Prostate gland (tissue), 2 donors: ENCODE measurements around the gene ZC3H18. TPM values are rescaled to one million over a fixed set of nuclear protein-coding genes. Genes with fewer than 3 reads are reported as not detected.

ENCODE experiments used
- DNase-seq: peaks from one replicate; pipeline ENCODE4 v3.0.0-alpha.2; 2019; ENCODE audit warnings: low spot score
- H3K27ac ChIP-seq, 2 donors: fragments of 200-600 bp; sonication (generic); 2 replicates each; pipeline ENCODE4 v1.5.1; 2017 to 2019
- H3K27me3 ChIP-seq: fragments of 200-600 bp; sonication (generic); replicated peaks from 2 replicates; pipeline ENCODE4 v1.5.1; 2019; ENCODE audit not compliant: insufficient read depth
- H3K36me3 ChIP-seq, 2 donors: fragments of 200-600 bp; sonication (generic); 1 replicate in 1 of 2; 2 replicates in 1 of 2; pipeline versions ENCODE4 v1.5.1 to v1.8.1; 2017 to 2019
- H3K4me1 ChIP-seq: fragments of 200-600 bp; sonication (generic); replicated peaks from 2 replicates; pipeline ENCODE4 v1.5.1; 2019
- H3K4me3 ChIP-seq, 2 donors: fragments of 200-600 bp; sonication (generic); 2 replicates each; pipeline ENCODE4 v1.5.1; 2017 to 2019
- H3K9me3 ChIP-seq: fragments of 200-600 bp; sonication (generic); 2 replicates; pipeline ENCODE4 v1.5.1; 2017
- CTCF ChIP-seq, 4 experiments: fragments of 200-600 bp in 2 of 4; fragments of 450-650 bp in 2 of 4; sonication (generic) in 2 of 4; IDR thresholded peaks; 1 replicate in 3 of 4; 2 replicates in 1 of 4; pipeline ENCODE4 v1.5.1; 2016 to 2019; ENCODE audit warnings: antibody characterized with exemption in 4 of 4, mild to moderate bottlenecking in 2 of 4, moderate library complexity in 2 of 4
- POLR2A ChIP-seq: fragments of 450-650 bp; IDR thresholded peaks from one replicate; pipeline ENCODE4 v1.6.1; 2016; ENCODE audit warnings: antibody characterized with exemption, mild to moderate bottlenecking
- POLR2AphosphoS5 ChIP-seq: sonication (generic); formaldehyde crosslinking; IDR thresholded peaks from one replicate; pipeline ENCODE4 v1.6.1; 2017; ENCODE audit warnings: antibody characterized with exemption
- WGBS: methylation state at CpG from one replicate; pipeline ENCODE4 v1.1.5; 2018; 5-methylcytosine and 5-hydroxymethylcytosine counted together
- intact Hi-C: fragments of 100-400 bp; cut with DNase I; formaldehyde crosslinking; loops from one replicate; pipeline ENCODE4 v1.14.2; 2022
- total RNA-seq, 2 donors: library from RNA; depleted of rRNA; stranded (reverse); fragments of >200 nt; gene quantifications; one replicate each; pipeline ENCODE4 v1.1.0, GENCODE V29; 2016

Gene ZC3H18
- total RNA-seq, 2 donors from 2014 or later: 26.7 to 50.7 TPM

GRCh38 chr16:88640039-88640495 is 69.9 kb downstream of the ZC3H18 start:
- TF ChIP-seq POLR2A (no peak), CTCF (IDR thresholded peaks at IDR 0.05) (no peak), POLR2AphosphoS5 (no peak)
- 48% methylated on average over 13 of the region's 13 CpGs for WGBS
- H3K9me3 ChIP-seq: no peaks in the 10 kb centered on the region
- H3K4me3 ChIP-seq: no peak overlapping the region
- no peaks in the 10 kb centered on the region for H3K36me3 ChIP-seq
- peaks cover 17% of the 10 kb centered on the region for H3K27me3 ChIP-seq
- H3K4me1 ChIP-seq: no peaks in the 10 kb centered on the region
- no peak overlapping the region for H3K27ac ChIP-seq
- intact Hi-C loops: no loop called here
- no peak for DNase-seq

GRCh38 chr16:88640498-88641247 is 70.5 kb downstream of the ZC3H18 start:
- Histone ChIP-seq H3K4me3 (no peak overlapping the region), H3K27ac (no peak overlapping the region), H3K27me3 (peaks cover 17% of the 10 kb centered on the region), H3K36me3 (no peaks in the 10 kb centered on the region), H3K4me1 (no peaks in the 10 kb centered on the region), H3K9me3 (no peaks in the 10 kb centered on the region)
- WGBS: 61% methylated on average over 15 of the region's 17 CpGs
- no peak for DNase-seq
- intact Hi-C loops: no loop called here
- TF ChIP-seq CTCF (IDR thresholded peaks at IDR 0.05) (no peak), POLR2A (no peak), POLR2AphosphoS5 (no peak)

DNA sequence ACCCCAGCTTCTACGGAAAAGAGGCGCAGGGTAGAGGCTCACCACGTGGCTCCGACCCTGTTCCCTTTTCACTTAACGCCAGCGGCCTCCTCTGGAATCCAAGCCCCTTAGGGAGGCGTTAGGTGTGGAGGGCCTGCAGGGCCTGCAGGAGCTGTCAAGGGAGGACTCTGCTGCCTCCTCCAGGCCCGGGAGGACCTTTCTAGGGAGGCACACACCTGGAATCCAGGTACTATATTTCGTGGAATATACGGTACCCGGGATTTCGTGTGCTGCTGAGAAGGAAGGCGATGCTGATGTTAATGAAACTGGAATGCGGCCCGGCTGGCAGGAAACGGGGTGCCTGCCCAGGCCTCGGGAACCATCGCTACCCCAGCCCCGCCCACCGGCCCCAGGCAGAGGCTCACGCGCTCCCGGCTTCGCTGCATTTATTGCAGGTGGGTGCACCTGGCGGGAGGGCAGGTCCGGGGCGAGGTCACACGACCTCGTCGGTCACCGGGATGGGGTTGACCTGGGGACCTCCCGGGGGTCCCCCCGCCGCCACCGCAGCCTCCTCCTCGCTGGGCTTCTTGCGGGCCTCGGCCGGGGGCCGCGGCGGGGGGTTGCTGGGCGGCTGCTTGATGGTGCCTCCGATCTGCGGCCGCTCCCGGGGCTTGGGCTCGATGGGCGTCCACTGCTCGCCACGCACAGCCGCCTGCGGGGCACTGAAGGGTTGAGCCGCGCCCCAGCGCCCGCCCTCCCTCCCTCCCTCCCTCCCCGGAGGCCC is 72.9 kb downstream of the ZC3H18 start:
- 77% methylated on average over 52 of the region's 58 CpGs for WGBS

DNA sequence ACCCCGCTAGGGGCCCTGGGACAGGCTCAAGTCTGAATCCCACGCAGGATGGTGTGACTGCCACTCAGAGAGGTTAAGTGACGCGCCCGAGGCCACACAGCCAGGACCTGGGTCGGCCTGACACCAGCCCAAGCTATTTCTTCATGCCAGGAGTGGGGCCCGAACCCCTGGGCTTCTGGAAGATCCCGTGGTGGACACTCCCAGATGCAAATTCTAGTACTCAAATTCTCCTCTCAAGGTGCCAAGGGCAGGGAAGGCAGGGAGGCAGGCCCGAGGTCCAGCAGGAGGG is 73.4 kb downstream of the ZC3H18 start:
- Histone ChIP-seq H3K9me3 (no peaks in the 10 kb centered on the region), H3K36me3 (no peaks in the 10 kb centered on the region), H3K4me3 (no peak overlapping the region), H3K4me1 (no peaks in the 10 kb centered on the region), H3K27ac (no peak overlapping the region), H3K27me3 (peaks cover 16% of the 10 kb centered on the region)
- DNase-seq: no peak
- TF ChIP-seq CTCF (IDR thresholded peaks at IDR 0.05): no peak
- no peak for TF ChIP-seq POLR2A
- TF ChIP-seq POLR2AphosphoS5: no peak
- 96% methylated on average over 7 of the region's 9 CpGs for WGBS
- intact Hi-C loops: no loop called here

More for the DNA sequence above, 72.9 kb downstream of the ZC3H18 start:
- Histone ChIP-seq H3K4me1 (no peaks in the 10 kb centered on the region), H3K27me3 (peaks cover 17% of the 10 kb centered on the region), H3K4me3 (no peak overlapping the region), H3K36me3 (no peaks in the 10 kb centered on the region), H3K9me3 (no peaks in the 10 kb centered on the region), H3K27ac (no peak overlapping the region)
- TF ChIP-seq CTCF (IDR thresholded peaks at IDR 0.05) (no peak), POLR2A (no peak), POLR2AphosphoS5 (no peak)
- intact Hi-C loops: no loop called here
- no peak for DNase-seq
